Caco-2 (cell line): Measurements from ENCODE around the gene ZCWPW2. TPM values are rescaled to one million over a fixed set of nuclear protein-coding genes. Genes with fewer than 3 reads are reported as not detected.
A peak's percentile ranks its signal among the peaks of the same experiment; 100 is the strongest.

Experiments
- BruUV-seq: library from RNA; stranded (reverse); fragments of 400-500 nt; replicated peaks from 2 replicates; lab custom pipeline; 2021; lab: Mats Ljungman, UMichigan
- CTCF ChIA-PET: fragments of 300-600 bp; sonication (Branson Sonifier 250); formaldehyde crosslinking; loops from one replicate; lab custom pipeline; 2022; ENCODE audit warnings: antibody characterized with exemption; lab: Charles Lee
- POLR2A ChIA-PET: fragments of 300-600 bp; sonication (Branson Sonifier 250); formaldehyde crosslinking; loops from one replicate; lab custom pipeline; 2022; ENCODE audit warnings: antibody characterized with exemption; lab: Charles Lee
- DNase-seq, 2 experiments: peaks; one replicate each; pipeline versions ENCODE4 v3.0.0 to v3.0.0-alpha.2; 2020 to 2022
- H3K27me3 ChIP-seq: replicated peaks from 2 replicates; pipeline ENCODE4 v1.6.0; 2011; ENCODE audit warnings: low read length; ENCODE audit not compliant: control insufficient read depth, insufficient read depth
- H3K36me3 ChIP-seq: 2 replicates; pipeline ENCODE4 v1.5.1; 2011; ENCODE audit warnings: low read length; ENCODE audit not compliant: control insufficient read depth, insufficient read depth
- H3K4me1 ChIP-seq: fragments of 250-450 bp; sonication (Bioruptor Pico); 2 replicates; pipeline ENCODE4 v1.5.1; 2020; ENCODE audit warnings: mild to moderate bottlenecking
- H3K4me3 ChIP-seq: 2 replicates; pipeline ENCODE4 v1.5.1; 2011; ENCODE audit warnings: low read depth, mild to moderate bottlenecking, control low read depth, low read length
- H3K9me3 ChIP-seq: fragments of 250-450 bp; sonication (Bioruptor Pico); 2 replicates; pipeline ENCODE4 v1.5.1; 2020; ENCODE audit warnings: mild to moderate bottlenecking, moderate library complexity
- H3K27ac Mint-ChIP-seq: one replicate; pipeline ENCODE4 v1.8.0; 2022; ENCODE audit warnings: mixed read lengths; ENCODE audit not compliant: unreplicated experiment
- H3K27me3 Mint-ChIP-seq: one replicate; pipeline ENCODE4 v1.8.0; 2022; ENCODE audit warnings: mixed read lengths; ENCODE audit not compliant: insufficient read depth, unreplicated experiment
- H3K36me3 Mint-ChIP-seq: one replicate; pipeline ENCODE4 v1.8.0; 2022; ENCODE audit warnings: mild to moderate bottlenecking, mixed read lengths; ENCODE audit not compliant: insufficient read depth, unreplicated experiment
- H3K4me1 Mint-ChIP-seq: one replicate; pipeline ENCODE4 v1.8.0; 2022; ENCODE audit warnings: low read depth, mixed read lengths; ENCODE audit not compliant: unreplicated experiment
- H3K4me3 Mint-ChIP-seq: one replicate; pipeline ENCODE4 v1.8.0; 2022; ENCODE audit warnings: mild to moderate bottlenecking, moderate library complexity, mixed read lengths; ENCODE audit not compliant: unreplicated experiment
- H3K9me3 Mint-ChIP-seq: one replicate; pipeline ENCODE4 v1.8.0; 2022; ENCODE audit warnings: mixed read lengths; ENCODE audit not compliant: unreplicated experiment
- intact Hi-C: fragments of 100-400 bp; cut with micrococcal nuclease; formaldehyde crosslinking; loops from one replicate; pipeline ENCODE4 v1.10.0; 2022; ENCODE audit not compliant: unreplicated experiment
- total RNA-seq: library from RNA; stranded (reverse); gene quantifications from 2 replicates; pipeline ENCODE4 v1.2.3, GENCODE V29; 2022
- TF ChIP-seq, protein P1 (sequence below), 2 experiments: fragments of 200-600 bp in 1 of 2; IDR thresholded peaks; 1 replicate in 1 of 2; 2 replicates in 1 of 2; pipeline versions ENCODE4 v1.5.1 to v1.8.0; 2011 to 2022; ENCODE audit warnings: antibody characterized with exemption in 1 of 2, control low read depth in 1 of 2, inconsistent platforms in 1 of 2, low read depth in 1 of 2, low read length in 1 of 2, mild to moderate bottlenecking in 1 of 2, moderate library complexity in 1 of 2; ENCODE audit not compliant: insufficient read depth in 1 of 2, severe bottlenecking in 1 of 2, unreplicated experiment in 1 of 2

The ZCWPW2 gene
- total RNA-seq, 1 experiment from 2014 or later = 0.18 TPM

DNA sequence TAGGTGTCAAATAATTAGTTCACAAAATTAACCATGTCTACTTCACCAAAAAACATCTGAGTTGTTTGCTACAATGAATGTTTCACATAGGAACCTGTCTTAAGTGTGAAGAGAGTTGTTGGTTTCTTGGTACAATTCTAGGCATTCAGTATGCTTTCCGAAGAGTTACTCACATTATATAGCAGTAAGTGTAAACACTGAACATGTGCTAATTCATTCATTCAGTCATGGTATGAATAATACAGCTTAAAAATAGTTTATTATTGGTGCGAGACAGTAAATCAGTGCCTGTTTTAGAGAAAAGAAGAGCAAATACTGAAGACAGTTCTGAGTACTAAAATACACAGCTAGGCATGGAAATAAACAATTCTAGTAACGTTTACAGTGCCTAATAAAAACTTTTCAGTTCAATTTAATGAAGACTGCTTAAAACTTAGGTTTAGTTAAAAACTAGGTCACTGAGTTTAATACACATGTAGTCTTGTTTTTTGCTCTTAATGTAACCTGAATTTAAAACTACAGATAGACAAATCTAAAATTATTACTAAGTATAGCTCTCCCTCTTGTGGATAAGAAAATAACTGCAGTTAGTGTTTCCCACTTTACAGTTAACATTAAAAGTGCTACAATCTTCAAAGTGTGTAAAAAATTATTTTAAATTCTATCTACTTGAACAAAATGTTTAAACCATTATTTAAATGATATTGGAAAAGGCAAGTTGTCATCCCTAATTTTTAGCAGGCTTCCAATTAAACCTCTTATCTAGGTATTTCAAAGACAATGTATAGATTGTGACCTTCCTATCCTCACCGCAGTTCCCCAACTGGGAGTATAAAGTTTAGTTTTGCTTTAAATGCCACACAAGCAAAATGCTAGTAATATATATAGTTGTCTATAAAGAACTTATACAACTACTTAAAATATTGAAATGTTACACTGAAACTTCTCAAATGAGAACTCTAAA lies 20.1 kb upstream of the ZCWPW2 start:
- Mint-ChIP-seq H3K27ac (no peak overlapping the region), H3K4me1 (no peaks in the 10 kb centered on the region), H3K36me3 (peaks cover 6% of the 10 kb centered on the region), H3K4me3 (no peak overlapping the region), H3K27me3 (no peaks in the 10 kb centered on the region), H3K9me3 (no peaks in the 10 kb centered on the region)
- H3K4me3 ChIP-seq = no peak overlapping the region
- no TSS peak for BruUV-seq
- intact Hi-C loops = loop anchor here (1.0 kb wide), 1 partner anchor 616 kb away; no protein-coding TSS in a partner anchor
- H3K27me3 ChIP-seq = no peaks in the 10 kb centered on the region
- ChIA-PET CTCF (interaction anchor here (0.5 to 1.9 kb wide), 4 partner anchors 11 to 616 kb away, joined by 3 to 19 read pairs (median 8); no protein-coding TSS in a partner anchor), POLR2A (no interaction called here)
- H3K4me1 ChIP-seq = no peaks in the 10 kb centered on the region
- TF ChIP-seq, protein P1, sequence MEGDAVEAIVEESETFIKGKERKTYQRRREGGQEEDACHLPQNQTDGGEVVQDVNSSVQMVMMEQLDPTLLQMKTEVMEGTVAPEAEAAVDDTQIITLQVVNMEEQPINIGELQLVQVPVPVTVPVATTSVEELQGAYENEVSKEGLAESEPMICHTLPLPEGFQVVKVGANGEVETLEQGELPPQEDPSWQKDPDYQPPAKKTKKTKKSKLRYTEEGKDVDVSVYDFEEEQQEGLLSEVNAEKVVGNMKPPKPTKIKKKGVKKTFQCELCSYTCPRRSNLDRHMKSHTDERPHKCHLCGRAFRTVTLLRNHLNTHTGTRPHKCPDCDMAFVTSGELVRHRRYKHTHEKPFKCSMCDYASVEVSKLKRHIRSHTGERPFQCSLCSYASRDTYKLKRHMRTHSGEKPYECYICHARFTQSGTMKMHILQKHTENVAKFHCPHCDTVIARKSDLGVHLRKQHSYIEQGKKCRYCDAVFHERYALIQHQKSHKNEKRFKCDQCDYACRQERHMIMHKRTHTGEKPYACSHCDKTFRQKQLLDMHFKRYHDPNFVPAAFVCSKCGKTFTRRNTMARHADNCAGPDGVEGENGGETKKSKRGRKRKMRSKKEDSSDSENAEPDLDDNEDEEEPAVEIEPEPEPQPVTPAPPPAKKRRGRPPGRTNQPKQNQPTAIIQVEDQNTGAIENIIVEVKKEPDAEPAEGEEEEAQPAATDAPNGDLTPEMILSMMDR (IDR thresholded peaks at IDR 0.05; ENCODE audit: insufficient read depth in 1 of 2, low read depth in 1 of 2, low read length in 1 of 2, severe bottlenecking in 1 of 2, unreplicated experiment in 1 of 2) = peak in 1 of 2 experiments; percentile 54
- H3K9me3 ChIP-seq = no peaks in the 10 kb centered on the region
- peak in 1 of 2 experiments; percentile 8 for DNase-seq
- no peaks in the 10 kb centered on the region for H3K36me3 ChIP-seq

DNA sequence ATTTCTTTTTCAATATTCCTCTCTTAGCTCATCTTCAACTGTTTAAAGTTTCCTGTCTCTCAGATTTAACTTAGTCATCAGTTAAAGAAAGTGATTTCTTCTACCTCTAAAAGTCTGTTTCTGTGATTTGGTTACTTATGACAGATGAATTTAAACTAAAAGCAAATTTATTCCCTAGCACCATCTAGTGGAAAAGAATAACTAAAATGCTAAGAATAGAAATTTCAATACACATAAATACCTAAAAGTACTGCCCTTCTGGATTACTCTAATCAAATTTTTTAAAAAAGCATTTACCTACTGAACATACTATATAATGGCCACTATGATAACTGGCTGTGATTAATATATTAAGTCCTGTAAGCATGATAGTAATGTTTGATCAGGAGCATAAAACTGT lies 14.0 kb upstream of the ZCWPW2 start:
- H3K36me3 Mint-ChIP-seq = peaks cover 6% of the 10 kb centered on the region
- CTCF ChIA-PET = no interaction called here
- no peaks in the 10 kb centered on the region for H3K27me3 ChIP-seq
- no peaks in the 10 kb centered on the region for H3K4me1 Mint-ChIP-seq
- H3K4me3 Mint-ChIP-seq = no peak overlapping the region
- H3K9me3 ChIP-seq = no peaks in the 10 kb centered on the region
- no TSS peak for BruUV-seq
- no peaks in the 10 kb centered on the region for H3K9me3 Mint-ChIP-seq
- TF ChIP-seq, protein P1 (IDR thresholded peaks at IDR 0.05; ENCODE audit: insufficient read depth in 1 of 2, low read depth in 1 of 2, low read length in 1 of 2, severe bottlenecking in 1 of 2, unreplicated experiment in 1 of 2) = no peak
- no peak overlapping the region for H3K4me3 ChIP-seq
- H3K27ac Mint-ChIP-seq = no peak overlapping the region
- no peaks in the 10 kb centered on the region for H3K27me3 Mint-ChIP-seq
- no peaks in the 10 kb centered on the region for H3K4me1 ChIP-seq
- intact Hi-C loops = no loop called here
- DNase-seq = no peak
- POLR2A ChIA-PET = no interaction called here
- no peaks in the 10 kb centered on the region; the same call in 1 of the 2 replicates for H3K36me3 ChIP-seq

DNA sequence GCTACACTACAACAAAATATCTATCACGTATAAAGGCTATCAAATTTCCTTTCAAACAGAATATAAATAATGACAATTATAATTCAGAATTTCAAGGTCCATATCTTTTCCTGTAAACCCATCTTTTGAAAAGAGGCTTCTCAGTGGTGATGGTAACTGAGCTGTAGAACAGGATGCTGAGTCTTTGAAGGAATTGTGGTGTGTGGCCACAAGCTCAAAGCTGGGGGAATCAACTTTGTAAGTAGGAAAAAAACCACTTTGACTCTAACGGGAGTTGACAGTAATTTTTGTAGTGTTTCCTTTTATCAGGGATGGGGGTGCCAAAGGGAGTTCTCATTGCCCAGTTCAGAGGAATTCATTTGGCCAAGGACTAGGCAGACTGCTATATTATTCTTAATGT lies 13.3 kb upstream of the ZCWPW2 start:
- Mint-ChIP-seq H3K27ac (no peak overlapping the region), H3K27me3 (no peaks in the 10 kb centered on the region), H3K4me1 (no peaks in the 10 kb centered on the region), H3K4me3 (no peak overlapping the region), H3K36me3 (peaks cover 6% of the 10 kb centered on the region), H3K9me3 (no peaks in the 10 kb centered on the region)
- CTCF ChIA-PET = interaction anchor here (1.4 kb wide), 1 partner anchor 623 kb away, joined by 4 read pairs; no protein-coding TSS in a partner anchor
- H3K4me1 ChIP-seq = no peaks in the 10 kb centered on the region
- no peak for DNase-seq
- TF ChIP-seq, protein P1 (IDR thresholded peaks at IDR 0.05; ENCODE audit: insufficient read depth in 1 of 2, low read depth in 1 of 2, low read length in 1 of 2, severe bottlenecking in 1 of 2, unreplicated experiment in 1 of 2) = no peak
- POLR2A ChIA-PET = interaction anchor here (0.6 kb wide), 1 partner anchor 53 kb away, joined by 3 read pairs; no protein-coding TSS in a partner anchor
- intact Hi-C loops = no loop called here
- no TSS peak for BruUV-seq
- no peaks in the 10 kb centered on the region for H3K27me3 ChIP-seq
- no peaks in the 10 kb centered on the region for H3K9me3 ChIP-seq
- H3K36me3 ChIP-seq = no peaks in the 10 kb centered on the region; the same call in 1 of the 2 replicates
- no peak overlapping the region for H3K4me3 ChIP-seq
